ENCODE measurements around the gene SLC1A2.

- no peak for TF ChIP-seq POLR2A (IDR thresholded peaks at IDR 0.05)
- TF ChIP-seq CTCF (IDR thresholded peaks at IDR 0.05), result no peak
Observed at GRCh38 chr11:35282221-35282882, 137.0 kb downstream of the SLC1A2 start.

All from lower leg skin (tissue), 3 donors.